ENCODE measurements around the gene PVR.
A peak's percentile ranks its signal among the peaks of the same experiment; 100 is the strongest.
"Not testable (repeated sequence)": the region's sequence is repeated elsewhere in the genome, so short reads cannot be mapped to it uniquely, and the experiment has no call there.

PVR gene

GRCh38 chr19:44646049-44646416 lies 2.3 kb downstream of the PVR start:
- no peak for DNase-seq

GRCh38 chr19:44647144-44647543 lies 3.4 kb downstream of the PVR start:
- no peak for DNase-seq

- DNase-seq: no peak
Observed at GRCh38 chr19:44648631-44649251, 5.0 kb downstream of the PVR start.

GRCh38 chr19:44649578-44650145 lies 6.0 kb downstream of the PVR start:
- no peak for DNase-seq

GRCh38 chr19:44653343-44653742 lies 9.6 kb downstream of the PVR start:
- no peak for DNase-seq

GRCh38 chr19:44653977-44654774 lies 10.5 kb downstream of the PVR start:
- DNase-seq: peak; percentile 81

GRCh38 chr19:44657211-44657921 lies 13.7 kb downstream of the PVR start:
- peak; percentile 88 for DNase-seq

GRCh38 chr19:44658069-44658733 lies 14.5 kb downstream of the PVR start:
- DNase-seq: no peak

- no peak for DNase-seq
Observed at GRCh38 chr19:44660081-44660480, 16.4 kb downstream of the PVR start.

GRCh38 chr19:44661205-44661604 lies 17.5 kb downstream of the PVR start:
- DNase-seq: no peak

GRCh38 chr19:44661904-44662303 lies 18.2 kb downstream of the PVR start:
- no peak for DNase-seq

- no peak for DNase-seq
Observed at GRCh38 chr19:44662691-44663385, 19.1 kb downstream of the PVR start.

GRCh38 chr19:44663996-44664395 lies 20.3 kb downstream of the PVR start:
- DNase-seq: no peak

GRCh38 chr19:44664976-44665375 lies 21.3 kb downstream of the PVR start:
- DNase-seq: no peak

- DNase-seq: no peak
Observed at GRCh38 chr19:44666852-44667556, 23.3 kb downstream of the PVR start.

GRCh38 chr19:44668985-44669764 lies 25.5 kb downstream of the PVR start:
- no peak for DNase-seq

GRCh38 chr19:44670027-44670426 lies 26.3 kb downstream of the PVR start:
- DNase-seq: not testable (repeated sequence)

GRCh38 chr19:44671400-44671799 lies 27.7 kb downstream of the PVR start, which contains the start of gene CEACAM19:
Gene CEACAM19, plus strand, starts transcription at chr19:44671482. Its CDS starts 450 bp downstream, at chr19:44671932.
- DNase-seq: no peak

- no peak for DNase-seq
Observed at GRCh38 chr19:44672226-44672625, 28.5 kb downstream of the PVR start.

- DNase-seq: no peak
Observed at GRCh38 chr19:44673510-44673909, 29.8 kb downstream of the PVR start.

- no peak for DNase-seq
Observed at GRCh38 chr19:44675521-44675920, 31.8 kb downstream of the PVR start.
